ENCODE results near the gene MINDY4.
"Not testable (repeated sequence)": the region's sequence is repeated elsewhere in the genome, so short reads cannot be mapped to it uniquely, and the experiment has no call there.

The MINDY4 gene

GRCh38 chr7:30831227-30831626, 60.0 kb downstream of the MINDY4 start:
- TF ChIP-seq, protein P1, sequence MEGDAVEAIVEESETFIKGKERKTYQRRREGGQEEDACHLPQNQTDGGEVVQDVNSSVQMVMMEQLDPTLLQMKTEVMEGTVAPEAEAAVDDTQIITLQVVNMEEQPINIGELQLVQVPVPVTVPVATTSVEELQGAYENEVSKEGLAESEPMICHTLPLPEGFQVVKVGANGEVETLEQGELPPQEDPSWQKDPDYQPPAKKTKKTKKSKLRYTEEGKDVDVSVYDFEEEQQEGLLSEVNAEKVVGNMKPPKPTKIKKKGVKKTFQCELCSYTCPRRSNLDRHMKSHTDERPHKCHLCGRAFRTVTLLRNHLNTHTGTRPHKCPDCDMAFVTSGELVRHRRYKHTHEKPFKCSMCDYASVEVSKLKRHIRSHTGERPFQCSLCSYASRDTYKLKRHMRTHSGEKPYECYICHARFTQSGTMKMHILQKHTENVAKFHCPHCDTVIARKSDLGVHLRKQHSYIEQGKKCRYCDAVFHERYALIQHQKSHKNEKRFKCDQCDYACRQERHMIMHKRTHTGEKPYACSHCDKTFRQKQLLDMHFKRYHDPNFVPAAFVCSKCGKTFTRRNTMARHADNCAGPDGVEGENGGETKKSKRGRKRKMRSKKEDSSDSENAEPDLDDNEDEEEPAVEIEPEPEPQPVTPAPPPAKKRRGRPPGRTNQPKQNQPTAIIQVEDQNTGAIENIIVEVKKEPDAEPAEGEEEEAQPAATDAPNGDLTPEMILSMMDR (IDR thresholded peaks at IDR 0.05; ENCODE audit: control insufficient read depth, extremely low read depth, insufficient read depth), result no peak
- DNase-seq (ENCODE audit: low read depth), result no peak
- no peak overlapping the region for H3K4me3 ChIP-seq (ENCODE audit: low read depth, low read length)

DNA sequence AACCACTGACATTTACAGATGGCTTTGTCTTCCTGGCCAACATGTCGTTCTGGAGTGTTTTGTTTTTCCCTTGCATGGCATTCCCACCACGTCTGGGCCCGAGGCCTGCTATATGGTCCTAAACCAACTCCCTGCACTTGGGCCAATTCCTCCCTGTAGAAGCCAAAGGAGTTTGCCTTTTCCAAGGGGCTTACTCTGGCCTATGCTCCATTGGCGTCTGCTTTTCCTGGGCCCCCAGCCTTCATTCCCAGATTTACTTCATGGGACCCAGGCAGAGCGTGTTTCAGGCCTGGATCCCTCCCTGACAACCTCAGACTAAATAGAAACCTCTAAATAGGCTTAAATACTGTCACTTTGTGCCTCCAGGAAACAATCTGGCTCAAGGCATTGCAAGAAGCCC, 60.7 kb downstream of the MINDY4 start:
- no peak for DNase-seq (ENCODE audit: low read depth)
- no peak overlapping the region for H3K4me3 ChIP-seq (ENCODE audit: low read depth, low read length)
- TF ChIP-seq, protein P1 (IDR thresholded peaks at IDR 0.05; ENCODE audit: control insufficient read depth, extremely low read depth, insufficient read depth), result no peak

GRCh38 chr7:30834017-30834674, 62.9 kb downstream of the MINDY4 start:
- not testable (repeated sequence) for DNase-seq (ENCODE audit: low read depth); H3K4me3 ChIP-seq (ENCODE audit: low read depth, low read length)

- no peak overlapping the region for H3K4me3 ChIP-seq (ENCODE audit: low read depth, low read length)
- no peak for DNase-seq (ENCODE audit: low read depth)
- TF ChIP-seq, protein P1 (IDR thresholded peaks at IDR 0.05; ENCODE audit: control insufficient read depth, extremely low read depth, insufficient read depth), result no peak
These were observed 64.2 kb downstream of the MINDY4 start for GRCh38 chr7:30835396-30835915.

DNA sequence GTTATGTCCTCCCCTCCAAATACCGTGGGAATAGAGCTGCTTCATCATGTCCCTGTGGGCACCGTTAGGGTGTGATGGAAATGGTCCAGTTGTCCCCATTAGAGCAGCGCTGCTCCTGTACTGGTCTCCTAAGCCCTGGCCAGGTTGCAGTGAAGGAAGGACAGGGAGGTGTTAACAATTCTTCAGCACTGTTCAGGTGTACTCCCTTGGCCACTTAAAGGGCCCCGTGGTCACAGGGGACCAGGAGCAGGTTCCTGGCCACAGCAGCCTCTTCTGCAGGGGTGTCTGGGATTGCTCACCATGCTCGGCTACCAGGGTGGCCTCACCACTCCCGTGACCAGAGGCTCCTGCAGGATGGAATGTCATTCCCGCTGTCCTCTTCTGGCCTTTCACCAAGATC, 65.8 kb downstream of the MINDY4 start:
- TF ChIP-seq, protein P1 (IDR thresholded peaks at IDR 0.05; ENCODE audit: control insufficient read depth, extremely low read depth, insufficient read depth), result no peak
- no peak for DNase-seq (ENCODE audit: low read depth)
- H3K4me3 ChIP-seq (ENCODE audit: low read depth, low read length), result no peak overlapping the region

GRCh38 chr7:30837581-30837980, 66.4 kb downstream of the MINDY4 start:
- no peak for DNase-seq (ENCODE audit: low read depth)
- H3K4me3 ChIP-seq (ENCODE audit: low read depth, low read length), result no peak overlapping the region
- TF ChIP-seq, protein P1 (IDR thresholded peaks at IDR 0.05; ENCODE audit: control insufficient read depth, extremely low read depth, insufficient read depth), result no peak

DNA sequence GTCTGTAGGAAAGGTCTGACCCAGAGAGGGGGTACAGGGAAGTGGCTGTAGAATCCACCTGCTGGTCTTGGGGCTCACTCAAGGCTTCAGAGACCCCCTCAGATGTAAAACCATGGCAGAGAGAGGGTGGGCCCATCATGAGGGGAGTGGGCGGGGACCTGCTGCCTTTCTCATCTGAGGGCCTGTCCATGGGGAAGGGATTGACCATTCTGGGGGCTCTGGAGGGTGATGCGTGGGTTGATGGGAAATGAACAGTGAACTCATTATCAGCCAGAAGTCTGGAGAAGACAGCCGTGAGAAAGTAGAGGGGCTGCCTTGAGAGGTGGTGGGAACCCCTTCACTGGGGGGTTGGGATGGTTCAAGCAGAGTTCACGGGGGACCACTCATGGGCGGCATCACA, 66.8 kb downstream of the MINDY4 start:
- TF ChIP-seq, protein P1 (IDR thresholded peaks at IDR 0.05; ENCODE audit: control insufficient read depth, extremely low read depth, insufficient read depth), result no peak
- no peak for DNase-seq (ENCODE audit: low read depth)
- H3K4me3 ChIP-seq (ENCODE audit: low read depth, low read length), result no peak overlapping the region
